ENCODE measurements around the gene QPCT. TPM values are rescaled to one million over a fixed set of nuclear protein-coding genes. Genes with fewer than 3 reads are reported as not detected.
"Not testable (repeated sequence)": the region's sequence is repeated elsewhere in the genome, so short reads cannot be mapped to it uniquely, and the experiment has no call there.

Gene QPCT
- polyA plus RNA-seq, 6 donors from 2014 or later, result 0.14 to 1.8 (median 1.1) TPM

DNA sequence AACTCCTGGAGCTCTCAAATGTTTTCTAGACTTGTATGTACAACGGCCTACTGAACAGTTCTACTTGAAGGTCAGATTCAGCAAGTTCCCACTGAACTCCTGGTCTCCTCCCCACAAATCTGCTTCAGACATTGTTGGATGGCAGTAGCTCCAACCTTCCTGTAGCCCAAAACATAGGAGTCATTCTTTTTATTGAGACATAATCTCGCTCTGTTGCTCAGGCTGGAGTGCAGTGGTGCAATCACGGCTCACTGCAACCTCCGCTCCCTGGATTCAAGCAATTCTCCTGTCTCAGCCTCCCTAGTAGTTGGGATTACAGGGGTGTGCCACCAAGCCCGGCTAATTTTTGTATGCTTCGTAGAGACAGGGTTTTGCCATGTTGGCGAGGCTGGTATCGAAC, 47.3 kb downstream of the QPCT start:
- Mint-ChIP-seq H3K9me3 (peaks cover 0 to 6% (median 3%) of the 10 kb centered on the region in 7 donors), H3K27ac (peak overlapping the region in 4 of 6 donors; percentile 93 to 97 (median 95)), H3K36me3 (no peaks in the 10 kb centered on the region), H3K27me3 (no peaks in the 10 kb centered on the region), H3K4me3 (peak overlapping the region in 2 of 8 donors; percentile 18 to 81), H3K4me1 (peaks cover 2 to 20% (median 5%) of the 10 kb centered on the region in 3 donors)
- ATAC-seq (ENCODE audit: low read depth in 2 of 2) (no peak), DNase-seq (no peak)

DNA sequence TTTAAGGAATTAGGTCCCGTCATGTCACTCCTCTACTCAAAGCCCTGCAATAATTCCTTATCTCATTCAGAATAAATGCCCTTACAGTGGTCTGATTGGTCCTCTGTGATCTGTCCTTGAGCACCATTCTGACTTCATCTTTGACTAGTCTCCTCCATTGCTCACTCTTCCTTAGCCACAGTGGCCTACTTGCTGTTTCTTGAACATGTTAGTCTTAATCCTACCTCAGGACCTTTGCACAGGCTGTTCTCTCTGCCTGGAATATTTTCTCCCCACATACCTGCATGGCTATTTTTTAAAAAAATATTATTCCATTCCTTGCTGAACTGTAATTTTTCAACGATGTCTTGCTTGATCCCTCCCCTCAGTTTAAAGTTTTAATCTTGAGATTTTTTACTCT, 48.0 kb downstream of the QPCT start:
- Mint-ChIP-seq H3K36me3 (no peaks in the 10 kb centered on the region), H3K4me3 (no peak overlapping the region), H3K27ac (peak overlapping the region in 5 of 6 donors; percentile 36 to 97 (median 65)), H3K4me1 (peaks cover 2 to 20% (median 5%) of the 10 kb centered on the region in 3 donors), H3K9me3 (peaks cover 0 to 6% (median 3%) of the 10 kb centered on the region in 7 donors), H3K27me3 (no peaks in the 10 kb centered on the region)
- no peak for DNase-seq
- ATAC-seq (ENCODE audit: low read depth in 2 of 2), result no peak

DNA sequence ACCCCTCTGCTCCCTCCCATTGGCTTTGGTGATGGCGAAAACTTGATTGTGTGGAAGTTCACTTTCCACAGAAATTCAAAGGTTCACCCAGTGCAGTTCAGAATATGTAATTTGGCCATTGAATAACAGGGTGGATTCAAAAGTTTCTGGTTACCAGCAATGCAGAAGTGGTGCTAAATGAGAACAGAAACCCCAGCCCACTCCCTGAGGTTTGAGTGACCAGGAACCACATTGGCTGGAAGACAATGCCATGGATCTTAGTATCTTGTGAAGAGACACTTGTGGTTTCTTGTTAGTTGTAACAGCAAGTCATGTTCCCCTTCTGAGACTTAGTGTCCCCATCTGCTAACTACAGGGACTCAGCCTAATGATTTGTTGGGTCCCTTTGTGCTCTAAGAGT, 49.8 kb downstream of the QPCT start:
- ATAC-seq (ENCODE audit: low read depth in 2 of 2) (no peak), DNase-seq (no peak)
- Mint-ChIP-seq H3K4me1 (peaks cover 2 to 20% (median 5%) of the 10 kb centered on the region in 3 donors), H3K36me3 (no peaks in the 10 kb centered on the region), H3K27ac (no peak overlapping the region), H3K9me3 (peaks cover 0 to 6% (median 3%) of the 10 kb centered on the region in 7 donors), H3K27me3 (no peaks in the 10 kb centered on the region), H3K4me3 (no peak overlapping the region)

DNA sequence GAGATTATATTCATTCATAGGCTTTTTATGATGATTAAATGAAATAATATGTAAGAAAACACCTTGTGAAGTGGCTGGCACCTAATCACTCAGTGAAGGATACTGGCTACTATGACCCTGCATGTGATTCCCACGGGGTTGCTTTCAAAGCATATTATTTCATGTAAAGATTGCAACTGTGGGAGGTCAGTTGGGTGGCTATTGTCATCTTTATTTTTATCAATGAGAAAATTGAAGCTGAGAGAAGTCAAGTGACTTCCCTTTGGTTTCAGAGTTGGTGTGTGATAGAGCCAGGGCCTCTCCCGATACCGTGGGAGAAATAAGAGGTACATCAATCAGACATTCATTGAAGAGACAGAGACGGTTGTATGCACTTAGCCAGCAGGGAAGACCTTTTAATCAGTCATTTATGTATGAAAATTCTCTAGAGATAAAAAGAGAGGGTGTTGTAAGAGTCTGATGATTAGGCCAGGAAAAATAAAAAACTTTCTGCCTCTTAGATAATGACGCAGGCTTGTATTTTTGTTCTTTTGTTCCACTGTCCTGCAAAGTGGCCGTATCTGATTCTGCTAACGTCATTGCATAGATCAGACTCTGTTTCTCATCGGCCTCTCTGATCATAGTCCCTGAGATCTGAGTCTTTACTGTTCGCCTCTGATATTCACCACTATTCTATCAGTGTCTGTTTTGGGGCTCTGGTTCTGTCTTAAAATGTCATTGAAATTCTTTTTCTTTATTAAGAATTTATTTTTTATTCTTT, 50.5 kb downstream of the QPCT start:
- Mint-ChIP-seq H3K4me1 (peaks cover 2 to 20% (median 5%) of the 10 kb centered on the region in 3 donors), H3K36me3 (no peaks in the 10 kb centered on the region), H3K27me3 (no peaks in the 10 kb centered on the region), H3K9me3 (peaks cover 0 to 4% (median 3%) of the 10 kb centered on the region in 7 donors), H3K27ac (no peak overlapping the region), H3K4me3 (no peak overlapping the region)
- DNase-seq (no peak), ATAC-seq (ENCODE audit: low read depth in 2 of 2) (no peak)

DNA sequence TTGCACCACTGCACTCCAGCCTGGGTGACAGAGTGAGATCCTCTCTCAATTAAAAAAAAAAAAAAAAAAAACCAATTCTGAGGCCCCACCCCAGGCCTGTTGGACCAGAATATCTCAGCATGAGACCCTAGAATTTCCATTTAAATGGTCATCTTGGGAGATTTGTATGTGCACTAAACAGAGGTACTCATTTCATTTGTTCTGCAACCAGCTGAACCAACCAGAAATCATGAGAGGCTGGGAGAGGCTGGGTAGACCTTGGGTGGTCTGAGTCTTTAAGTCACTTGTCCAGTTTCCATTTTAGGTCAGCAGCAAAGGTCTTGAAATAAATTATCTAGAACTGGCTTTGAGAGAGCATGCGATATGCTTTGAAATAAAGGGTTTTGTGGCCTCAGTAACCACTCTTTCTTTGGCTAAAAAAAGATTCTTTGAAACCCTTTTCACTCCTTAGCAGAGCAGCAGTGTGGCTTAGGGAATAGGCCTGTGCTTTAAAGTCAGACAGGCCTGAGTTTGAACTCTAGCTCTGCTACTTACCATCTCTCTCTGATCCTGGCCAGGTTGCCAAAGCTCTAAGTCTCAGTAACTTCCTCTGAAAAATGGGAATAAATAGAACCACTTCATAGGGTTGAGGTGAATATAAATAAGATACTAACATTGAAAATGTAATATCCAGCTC, 52.6 kb downstream of the QPCT start:
- ATAC-seq (ENCODE audit: low read depth in 2 of 2), result no peak
- H3K9me3 Mint-ChIP-seq, result peaks cover 0 to 2% (median 0%) of the 10 kb centered on the region in 7 donors
- H3K36me3 Mint-ChIP-seq, result no peaks in the 10 kb centered on the region
- H3K4me1 Mint-ChIP-seq, result peaks cover 2 to 5% (median 4%) of the 10 kb centered on the region in 3 donors
- no peaks in the 10 kb centered on the region for H3K27me3 Mint-ChIP-seq
- no peak overlapping the region for H3K27ac Mint-ChIP-seq
- no peak for DNase-seq
- H3K4me3 Mint-ChIP-seq, result no peak overlapping the region

DNA sequence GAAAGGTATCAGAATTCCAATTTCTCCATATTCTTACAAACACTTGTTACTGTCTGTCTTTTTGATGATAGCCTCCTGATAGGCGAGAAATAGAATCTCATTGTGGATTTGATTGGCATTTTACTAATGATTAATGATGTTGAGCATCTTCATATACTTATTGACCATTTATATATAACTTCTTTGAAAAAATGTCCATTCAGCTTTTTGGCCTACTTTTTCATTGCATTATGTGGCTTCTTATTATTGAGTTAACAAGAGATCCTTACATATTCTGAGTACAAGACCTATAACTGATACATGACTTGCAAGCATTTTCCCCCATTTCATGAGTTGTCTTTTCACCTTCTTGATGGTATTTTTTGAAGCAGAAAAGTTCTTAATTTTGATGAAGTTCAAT, 54.6 kb downstream of the QPCT start:
- H3K27ac Mint-ChIP-seq, result no peak overlapping the region

DNA sequence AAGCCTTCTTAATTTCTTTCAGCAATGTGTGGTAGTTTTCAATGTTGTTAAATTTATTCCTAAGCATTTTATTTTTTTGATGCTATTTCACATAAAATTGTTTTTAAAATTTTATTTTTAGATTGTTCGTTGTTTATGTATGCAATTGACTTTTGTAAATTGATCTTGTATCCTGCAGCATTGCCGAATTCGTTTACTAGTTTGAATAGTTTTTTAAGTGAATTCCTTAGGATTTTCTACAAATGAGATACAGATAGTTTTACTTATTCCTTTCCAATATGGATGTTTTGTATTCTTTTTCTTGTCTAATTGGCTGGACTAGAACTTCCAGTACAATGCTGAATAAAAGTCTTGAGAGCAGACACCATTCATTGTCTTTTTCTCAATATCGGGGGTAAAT, 55.6 kb downstream of the QPCT start:
- Mint-ChIP-seq H3K36me3 (no peaks in the 10 kb centered on the region), H3K4me3 (no peak overlapping the region), H3K27ac (no peak overlapping the region), H3K4me1 (peaks cover 2 to 5% (median 4%) of the 10 kb centered on the region in 3 donors), H3K9me3 (peaks cover 0 to 8% (median 0%) of the 10 kb centered on the region in 7 donors), H3K27me3 (no peaks in the 10 kb centered on the region)
- no peak for DNase-seq
- no peak for ATAC-seq (ENCODE audit: low read depth in 2 of 2)

More for the DNA sequence above, 54.6 kb downstream of the QPCT start:
- DNase-seq (no peak), ATAC-seq (ENCODE audit: low read depth in 2 of 2) (no peak)
- Mint-ChIP-seq H3K27me3 (no peaks in the 10 kb centered on the region), H3K36me3 (no peaks in the 10 kb centered on the region), H3K9me3 (peaks cover 0 to 6% (median 0%) of the 10 kb centered on the region in 7 donors), H3K4me3 (no peak overlapping the region), H3K4me1 (peaks cover 2 to 5% (median 4%) of the 10 kb centered on the region in 3 donors)

DNA sequence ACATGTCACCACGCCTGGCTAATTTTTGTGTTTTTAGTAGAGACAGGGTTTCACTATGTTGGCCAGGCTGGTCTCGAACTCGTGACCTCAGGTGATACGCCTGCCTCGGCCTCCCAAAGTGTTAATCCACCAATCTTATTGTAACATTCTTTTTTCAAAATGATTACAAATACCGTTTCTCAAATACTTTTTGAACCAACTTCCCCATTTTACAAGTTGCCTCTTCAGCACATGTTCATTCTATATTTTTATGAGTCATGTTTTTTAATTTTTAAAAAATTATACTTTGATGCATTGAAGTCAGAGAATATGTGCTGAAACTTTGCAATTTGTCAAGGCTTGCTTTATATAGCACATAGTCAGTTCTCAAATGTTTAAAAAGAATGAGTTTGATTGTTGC, 58.2 kb downstream of the QPCT start:
- H3K4me1 Mint-ChIP-seq, result no peaks in the 10 kb centered on the region

DNA sequence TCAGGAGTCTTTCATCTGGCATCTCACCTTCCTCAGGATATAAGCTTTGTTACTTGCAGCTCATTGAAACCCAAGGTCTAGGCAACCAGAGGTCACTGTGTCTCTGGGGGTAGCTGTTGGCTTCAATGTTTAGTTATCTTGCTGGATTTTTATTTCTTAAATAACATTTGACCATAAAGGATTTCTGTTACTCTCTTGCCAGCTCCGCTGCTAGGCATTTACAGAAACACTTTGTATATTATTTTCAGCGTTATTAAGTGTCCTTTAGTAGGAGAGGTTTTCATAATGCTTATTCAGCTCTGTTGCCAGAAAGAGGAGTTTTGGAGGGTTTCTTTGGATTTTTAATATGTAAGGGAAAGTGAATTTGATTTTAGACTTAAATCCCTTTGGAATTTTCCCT, 61.4 kb downstream of the QPCT start:
- ATAC-seq (ENCODE audit: low read depth in 2 of 2) (no peak), DNase-seq (no peak)
- Mint-ChIP-seq H3K9me3 (peaks cover 0 to 8% (median 0%) of the 10 kb centered on the region in 7 donors), H3K36me3 (no peaks in the 10 kb centered on the region), H3K4me3 (no peak overlapping the region), H3K27ac (no peak overlapping the region), H3K4me1 (no peaks in the 10 kb centered on the region), H3K27me3 (peaks cover 5 to 6% (median 6%) of the 10 kb centered on the region in 3 donors)

More for the DNA sequence above, 58.2 kb downstream of the QPCT start:
- Mint-ChIP-seq H3K9me3 (peaks cover 0 to 8% (median 0%) of the 10 kb centered on the region in 7 donors), H3K27ac (no peak overlapping the region), H3K4me3 (no peak overlapping the region), H3K36me3 (no peaks in the 10 kb centered on the region), H3K27me3 (peaks cover 5 to 6% (median 6%) of the 10 kb centered on the region in 3 donors)
- DNase-seq, result no peak
- ATAC-seq (ENCODE audit: low read depth in 2 of 2), result no peak

DNA sequence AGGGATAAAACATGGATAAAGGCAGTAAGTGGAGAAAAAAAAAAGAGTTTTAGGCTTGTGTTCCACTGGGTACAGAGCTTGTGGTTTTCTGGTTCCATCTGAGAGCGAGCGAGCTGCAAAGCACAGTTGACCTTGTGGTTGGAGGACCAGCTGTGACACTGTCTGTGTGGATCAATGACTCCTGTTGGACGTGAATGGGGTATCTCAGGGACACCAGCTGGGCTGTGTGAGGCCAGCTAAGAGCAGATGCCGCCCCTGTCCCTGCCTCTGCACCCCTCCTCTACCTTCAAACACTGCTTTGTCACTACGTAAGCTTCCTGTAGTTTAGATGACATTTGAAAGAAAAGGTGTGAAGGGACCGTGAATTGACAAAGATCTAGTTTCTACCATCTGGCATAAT, 67.8 kb downstream of the QPCT start:
- Mint-ChIP-seq H3K4me1 (peaks cover 0 to 5% (median 3%) of the 10 kb centered on the region in 3 donors), H3K36me3 (no peaks in the 10 kb centered on the region), H3K27me3 (peaks cover 0 to 11% (median 4%) of the 10 kb centered on the region in 3 donors), H3K27ac (no peak overlapping the region), H3K9me3 (no peaks in the 10 kb centered on the region), H3K4me3 (no peak overlapping the region)
- no peak for DNase-seq
- no peak for ATAC-seq (ENCODE audit: low read depth in 2 of 2)

DNA sequence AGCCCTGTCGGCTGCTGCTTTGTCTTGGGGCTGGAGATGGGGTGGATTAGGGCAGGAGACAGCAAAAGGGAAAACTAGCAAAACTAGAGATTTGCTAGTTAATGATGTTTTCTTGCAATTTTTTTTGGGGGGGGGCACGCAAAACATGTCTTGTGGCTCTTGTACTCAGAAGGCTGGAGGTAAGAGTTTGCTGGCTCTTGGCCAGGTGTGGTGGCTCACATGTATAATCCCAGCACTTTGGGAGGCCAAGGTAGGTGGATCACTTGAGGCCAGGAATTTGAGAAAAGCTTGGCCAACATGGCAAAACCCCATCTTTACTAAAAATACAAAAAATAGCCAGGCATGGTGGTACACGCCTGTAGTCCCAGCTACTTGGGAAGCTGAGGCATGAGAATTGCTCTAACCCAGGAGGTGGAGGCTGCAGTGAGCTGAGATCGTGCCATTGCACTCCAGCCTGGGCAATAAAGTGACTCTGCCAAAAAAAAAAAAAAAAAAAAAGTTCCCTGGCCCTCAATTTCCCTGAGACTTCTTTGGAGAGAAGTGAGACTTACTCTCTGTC, 69.6 kb downstream of the QPCT start:
- not testable (repeated sequence) for H3K4me3 Mint-ChIP-seq; DNase-seq; H3K27me3 Mint-ChIP-seq; H3K27ac Mint-ChIP-seq; H3K36me3 Mint-ChIP-seq; H3K4me1 Mint-ChIP-seq; ATAC-seq (ENCODE audit: low read depth in 2 of 2); H3K9me3 Mint-ChIP-seq

DNA sequence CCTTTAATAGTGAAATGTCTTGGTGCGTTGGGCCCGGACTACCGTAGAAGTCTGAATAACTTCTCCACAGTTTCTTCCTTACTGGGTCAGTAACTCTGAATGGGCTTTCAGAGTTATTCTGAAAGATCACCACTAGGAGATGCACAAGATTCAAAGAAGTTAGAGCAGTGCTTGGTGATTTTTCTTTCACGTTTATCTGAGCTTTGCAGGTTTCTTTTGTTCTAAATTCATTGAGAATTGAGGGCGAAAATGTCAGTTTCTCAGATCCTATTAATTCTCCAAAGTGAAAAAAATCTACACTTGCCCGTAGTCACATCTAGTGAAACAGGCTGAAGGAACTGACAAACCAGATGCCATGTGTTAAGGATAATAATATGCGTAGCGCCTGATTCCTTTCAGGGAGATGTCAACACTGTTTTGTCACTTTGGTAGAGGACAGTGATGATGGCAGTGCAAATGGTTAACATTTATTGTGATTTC, 70.1 kb downstream of the QPCT start:
- Mint-ChIP-seq H3K27ac (peak overlapping the region in 1 of 6 donors; percentile 15), H3K36me3 (no peaks in the 10 kb centered on the region), H3K27me3 (peaks cover 4 to 9% (median 6%) of the 10 kb centered on the region in 3 donors), H3K4me3 (no peak overlapping the region), H3K9me3 (no peaks in the 10 kb centered on the region), H3K4me1 (peaks cover 0 to 5% (median 3%) of the 10 kb centered on the region in 3 donors)
- ATAC-seq (ENCODE audit: low read depth in 2 of 2), result peak; percentile 61 to 69
- DNase-seq, result peak; percentile 40

DNA sequence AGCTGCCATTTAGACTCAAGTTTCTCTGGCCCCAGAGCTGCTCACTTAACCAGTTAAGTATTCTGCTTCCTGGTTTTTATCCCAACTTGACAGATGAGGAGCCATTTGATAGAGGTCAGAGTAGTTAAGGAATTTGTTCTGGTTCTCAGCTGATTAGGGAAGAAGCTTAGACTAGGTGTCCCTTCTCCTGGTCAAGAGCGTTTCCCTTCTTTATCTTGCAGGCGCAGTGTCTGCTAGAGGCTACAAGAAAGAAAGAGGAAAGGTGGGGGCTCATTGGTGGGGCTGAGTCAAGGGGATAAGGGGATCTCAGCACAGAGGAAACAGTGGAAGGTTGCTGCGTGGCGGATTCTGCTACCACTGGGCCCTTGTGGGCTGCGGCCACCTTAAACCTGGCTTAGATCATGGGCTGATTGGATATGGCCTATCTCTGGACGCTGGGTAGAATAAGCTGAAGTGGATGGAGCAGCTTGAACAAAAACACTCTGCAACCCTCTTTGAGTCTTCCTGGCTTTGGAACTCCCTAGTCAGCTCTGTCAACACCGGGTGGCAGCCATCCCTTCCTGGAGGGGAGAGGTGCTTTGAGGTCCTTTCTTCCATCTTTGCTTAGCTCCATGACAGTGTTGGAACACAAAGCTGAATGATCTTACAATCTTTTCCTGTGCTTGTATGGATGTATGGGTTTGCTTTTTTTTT, 70.8 kb downstream of the QPCT start:
- no peak for DNase-seq
- no peaks in the 10 kb centered on the region for H3K9me3 Mint-ChIP-seq
- peaks cover 4 to 9% (median 6%) of the 10 kb centered on the region in 3 donors for H3K27me3 Mint-ChIP-seq
- H3K4me1 Mint-ChIP-seq, result peaks cover 0 to 5% (median 3%) of the 10 kb centered on the region in 3 donors
- H3K36me3 Mint-ChIP-seq, result no peaks in the 10 kb centered on the region
- H3K4me3 Mint-ChIP-seq, result no peak overlapping the region
- no peak for ATAC-seq (ENCODE audit: low read depth in 2 of 2)
- peak overlapping the region in 1 of 6 donors; percentile 54 for H3K27ac Mint-ChIP-seq

Data from naive B cell (primary cell).